ENCODE data around the gene SIRPG. TPM values are rescaled to one million over a fixed set of nuclear protein-coding genes. Genes with fewer than 3 reads are reported as not detected.

Gene SIRPG
- total and polyA plus RNA-seq, 2 of the 13 experiments (the other 11 are each of a cell fraction or from before 2014, with no cell fraction given): not detected

DNA sequence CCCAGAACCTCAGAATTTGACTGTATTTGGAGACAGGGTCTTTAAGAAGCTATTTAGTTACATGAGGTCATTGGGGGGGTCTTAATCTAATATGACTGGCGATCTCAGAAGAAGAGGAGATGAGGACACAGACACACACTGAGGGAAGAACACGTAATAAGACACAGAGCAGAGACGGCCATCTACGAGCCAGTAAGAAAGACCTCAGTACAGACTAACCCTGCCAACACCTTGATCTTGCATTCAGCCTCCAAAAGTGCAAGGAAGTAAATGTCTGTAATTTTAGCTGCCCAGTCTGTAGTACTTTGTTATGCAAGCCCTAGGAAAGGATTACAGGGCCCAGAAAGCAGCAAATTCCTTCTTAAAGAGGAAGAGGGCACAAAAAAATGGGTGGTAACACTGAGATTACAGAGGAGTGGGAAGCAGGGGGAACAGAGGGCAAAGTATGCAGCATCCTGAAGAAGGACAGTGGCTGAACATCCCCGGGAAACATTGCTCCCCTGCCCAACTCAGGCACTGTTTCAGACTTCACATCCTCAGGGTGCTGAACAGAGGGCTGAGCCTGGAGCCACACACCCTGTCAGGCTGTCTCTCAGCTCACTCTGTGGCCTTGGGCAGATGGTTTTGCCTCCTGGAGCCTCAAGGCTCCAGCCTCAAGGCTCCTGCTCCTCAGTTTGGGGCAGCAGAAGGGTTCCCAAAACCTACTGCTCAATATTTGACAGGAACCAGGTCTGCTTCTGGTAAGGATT is 27.9 kb upstream of the SIRPG start (continued):
- TF ChIP-seq AHDC1 (CRISPR knock-in tag; IDR thresholded peaks at IDR 0.05; ENCODE audit: borderline replicate concordance) (no peak), ZNF768 (CRISPR knock-in tag; IDR thresholded peaks at IDR 0.05) (no peak), SPEN (CRISPR knock-in tag; IDR thresholded peaks at IDR 0.05; ENCODE audit: low read depth) (no peak), BCL6 (CRISPR knock-in tag; IDR thresholded peaks at IDR 0.05) (no peak), ZNF354B (CRISPR knock-in tag; IDR thresholded peaks at IDR 0.05) (no peak), KLF16 (CRISPR knock-in tag; IDR thresholded peaks at IDR 0.05) (no peak)
- TF ChIP-seq, protein P1, sequence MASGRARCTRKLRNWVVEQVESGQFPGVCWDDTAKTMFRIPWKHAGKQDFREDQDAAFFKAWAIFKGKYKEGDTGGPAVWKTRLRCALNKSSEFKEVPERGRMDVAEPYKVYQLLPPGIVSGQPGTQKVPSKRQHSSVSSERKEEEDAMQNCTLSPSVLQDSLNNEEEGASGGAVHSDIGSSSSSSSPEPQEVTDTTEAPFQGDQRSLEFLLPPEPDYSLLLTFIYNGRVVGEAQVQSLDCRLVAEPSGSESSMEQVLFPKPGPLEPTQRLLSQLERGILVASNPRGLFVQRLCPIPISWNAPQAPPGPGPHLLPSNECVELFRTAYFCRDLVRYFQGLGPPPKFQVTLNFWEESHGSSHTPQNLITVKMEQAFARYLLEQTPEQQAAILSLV (CRISPR knock-in tag; IDR thresholded peaks at IDR 0.05; ENCODE audit: borderline replicate concordance): no peak
- TF ChIP-seq, protein P2, sequence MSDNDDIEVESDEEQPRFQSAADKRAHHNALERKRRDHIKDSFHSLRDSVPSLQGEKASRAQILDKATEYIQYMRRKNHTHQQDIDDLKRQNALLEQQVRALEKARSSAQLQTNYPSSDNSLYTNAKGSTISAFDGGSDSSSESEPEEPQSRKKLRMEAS (IDR thresholded peaks at IDR 0.05): no peak
